A204.1 (cell line): ENCODE measurements around the gene GRIA1.

Experiments
- FAIRE-seq: peaks from 2 replicates; lab custom pipeline; 2012; peaks lifted over from hg19 to GRCh38; lab: Jason Lieb, UNC

GRIA1 gene

DNA sequence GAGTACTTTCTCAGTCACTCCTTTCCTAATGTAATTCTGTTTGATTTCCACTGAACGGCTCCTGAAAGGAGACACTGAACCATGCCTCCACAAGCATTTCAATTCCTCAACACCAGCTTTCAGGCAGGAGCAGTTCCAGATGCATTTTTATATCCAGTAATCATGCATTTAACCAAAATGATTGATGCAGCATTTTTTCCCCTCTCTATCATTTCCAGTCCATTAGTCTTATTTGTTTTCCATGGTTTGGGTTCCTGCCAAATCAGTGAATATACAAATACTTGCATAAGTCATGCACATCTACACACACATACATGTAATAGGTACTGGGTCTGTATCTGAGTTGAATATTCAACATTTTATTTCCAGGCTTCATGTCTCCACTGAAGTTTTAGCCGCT is 122.7 kb downstream of the GRIA1 start:
- no peak for FAIRE-seq

GRCh38 chr5:153613672-153614071 is 123.2 kb downstream of the GRIA1 start:
- no peak for FAIRE-seq

GRCh38 chr5:153617190-153617589 is 126.7 kb downstream of the GRIA1 start:
- no peak for FAIRE-seq

DNA sequence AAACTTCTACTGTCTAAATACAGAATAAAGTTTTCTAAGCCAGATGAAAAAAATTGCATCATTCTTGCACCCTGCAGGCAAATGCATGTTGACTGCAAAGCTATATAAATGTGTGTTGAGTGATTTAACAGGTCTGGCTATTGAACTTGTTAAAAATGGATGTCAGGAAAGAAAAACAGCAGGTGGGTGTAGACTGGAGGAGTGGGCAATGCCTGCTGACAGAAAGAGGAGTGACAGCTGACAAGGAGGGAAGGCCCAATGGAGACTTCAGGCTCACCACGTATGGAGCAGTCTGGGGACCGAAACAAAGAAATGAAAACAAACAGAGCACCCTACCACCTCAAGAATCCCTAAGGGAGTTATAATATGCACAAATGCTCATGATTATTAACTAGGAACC is 127.8 kb downstream of the GRIA1 start:
- no peak for FAIRE-seq

GRCh38 chr5:153618867-153619266 is 128.4 kb downstream of the GRIA1 start:
- no peak for FAIRE-seq

GRCh38 chr5:153619771-153620170 is 129.3 kb downstream of the GRIA1 start:
- FAIRE-seq: no peak

DNA sequence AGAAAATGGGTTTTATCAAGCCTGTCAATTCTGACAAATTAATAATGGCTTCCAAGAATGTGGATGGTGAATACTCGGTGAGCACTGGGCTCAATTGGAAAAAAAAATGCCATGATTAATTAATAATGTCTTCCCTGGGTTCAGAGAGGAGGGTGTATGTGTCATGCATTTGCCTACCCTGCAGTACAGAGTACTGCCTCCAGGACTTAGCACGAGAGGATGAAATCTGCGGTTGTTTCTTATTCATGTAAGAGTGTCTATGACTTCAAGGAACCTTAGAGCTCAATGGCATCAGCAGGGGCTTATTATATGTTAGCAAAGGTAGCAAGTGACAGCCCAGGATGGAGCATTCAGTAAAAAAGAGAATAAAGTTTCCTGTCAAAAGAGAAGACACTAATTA is 132.7 kb downstream of the GRIA1 start:
- FAIRE-seq: no peak

- FAIRE-seq: no peak
Observed at GRCh38 chr5:153623751-153624450, 133.4 kb downstream of the GRIA1 start.

DNA sequence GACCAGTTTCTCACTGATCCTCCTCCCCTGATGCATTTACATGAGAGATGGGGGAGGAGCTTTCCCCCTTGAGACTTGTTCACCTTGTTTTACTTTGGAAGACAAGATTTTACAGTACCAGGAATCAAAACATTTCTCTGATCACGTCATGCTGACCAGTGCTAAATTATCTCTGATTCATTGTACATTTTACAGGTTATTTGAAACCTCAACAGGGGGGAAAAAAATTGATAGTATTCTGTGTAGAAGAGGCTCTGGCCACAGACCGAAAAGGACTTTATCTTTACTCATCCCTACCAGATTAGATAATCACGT is 133.9 kb downstream of the GRIA1 start:
- FAIRE-seq: no peak

- no peak for FAIRE-seq
Observed at GRCh38 chr5:153625826-153626354, 135.4 kb downstream of the GRIA1 start.

DNA sequence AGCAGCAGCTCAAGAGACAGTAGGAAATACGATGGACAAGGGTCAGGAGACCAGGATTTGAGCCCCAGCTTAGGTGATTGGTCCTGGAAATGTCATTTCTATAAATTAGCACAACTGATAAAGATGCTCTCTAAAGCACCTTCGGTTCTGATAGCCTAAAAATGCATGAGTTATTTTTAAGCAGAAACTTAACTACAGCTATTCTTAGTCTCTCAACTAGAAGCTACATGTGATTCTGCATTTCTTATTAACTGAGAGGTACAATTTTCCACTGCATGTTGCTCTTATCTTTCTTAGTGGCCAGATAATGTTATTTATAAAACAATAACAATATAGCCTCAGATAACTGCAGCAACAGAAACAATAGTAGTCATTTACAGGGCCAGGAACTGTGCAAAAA is 136.4 kb downstream of the GRIA1 start:
- no peak for FAIRE-seq

DNA sequence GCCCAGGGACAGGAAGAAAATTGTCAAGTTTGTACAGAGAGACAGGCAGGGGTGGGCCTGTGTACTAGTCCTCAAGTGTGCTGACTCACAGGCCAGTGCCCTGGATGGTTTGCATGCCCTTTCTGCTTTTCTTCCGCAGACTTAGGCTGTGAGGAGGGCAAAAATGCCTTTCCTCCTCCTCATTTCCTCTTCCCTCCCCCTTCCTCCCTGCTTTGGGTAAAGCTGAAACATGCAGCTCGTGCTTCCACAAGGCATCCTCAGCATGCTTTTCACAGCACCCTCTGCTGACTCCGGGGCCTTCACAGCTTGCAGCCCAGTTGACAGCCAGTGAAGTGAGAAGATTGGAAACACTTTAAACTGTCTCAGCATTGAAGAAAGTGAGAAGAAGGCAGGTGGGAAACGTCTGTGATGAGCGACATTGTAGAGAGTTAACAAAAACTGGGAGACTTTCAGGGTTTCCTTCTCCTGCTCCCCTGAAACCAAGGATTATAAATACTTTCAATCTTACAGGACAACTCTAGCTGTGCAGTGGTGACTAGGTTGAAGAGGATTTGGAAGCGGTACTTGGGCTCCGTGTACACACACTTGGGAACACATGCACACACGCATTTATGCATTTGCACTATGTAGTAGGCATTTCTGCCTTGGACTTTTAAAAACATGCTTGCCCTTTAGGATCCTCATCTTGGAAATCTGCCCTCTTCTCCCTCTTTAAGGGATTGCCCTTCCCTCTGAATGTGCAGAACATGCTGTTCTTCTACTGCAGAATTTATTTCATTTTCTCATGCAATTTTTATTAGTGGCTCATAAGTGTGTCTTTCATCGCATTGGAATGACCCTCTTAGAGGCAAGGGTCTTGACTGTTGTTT is 138.8 kb downstream of the GRIA1 start:
- FAIRE-seq: no peak

DNA sequence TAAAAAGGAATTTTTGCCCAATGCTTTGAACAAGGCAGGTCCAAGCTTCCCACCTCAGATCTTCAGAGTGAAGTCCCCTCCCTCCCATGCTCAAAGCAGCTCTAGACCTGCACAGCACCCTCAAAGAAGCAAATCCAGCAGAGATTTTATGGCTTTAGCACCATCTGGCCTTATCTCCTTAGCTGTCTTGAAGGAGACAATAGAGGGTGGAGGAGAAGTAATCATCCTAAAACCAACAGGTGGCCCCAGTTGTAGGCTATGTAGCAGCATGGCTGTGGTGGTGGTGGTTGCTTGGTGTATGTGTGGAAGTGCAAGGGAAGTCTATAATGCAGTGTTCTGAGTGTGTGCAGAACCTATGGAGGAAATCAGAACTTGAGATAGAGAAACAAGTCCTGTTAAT is 140.1 kb downstream of the GRIA1 start:
- FAIRE-seq: no peak

DNA sequence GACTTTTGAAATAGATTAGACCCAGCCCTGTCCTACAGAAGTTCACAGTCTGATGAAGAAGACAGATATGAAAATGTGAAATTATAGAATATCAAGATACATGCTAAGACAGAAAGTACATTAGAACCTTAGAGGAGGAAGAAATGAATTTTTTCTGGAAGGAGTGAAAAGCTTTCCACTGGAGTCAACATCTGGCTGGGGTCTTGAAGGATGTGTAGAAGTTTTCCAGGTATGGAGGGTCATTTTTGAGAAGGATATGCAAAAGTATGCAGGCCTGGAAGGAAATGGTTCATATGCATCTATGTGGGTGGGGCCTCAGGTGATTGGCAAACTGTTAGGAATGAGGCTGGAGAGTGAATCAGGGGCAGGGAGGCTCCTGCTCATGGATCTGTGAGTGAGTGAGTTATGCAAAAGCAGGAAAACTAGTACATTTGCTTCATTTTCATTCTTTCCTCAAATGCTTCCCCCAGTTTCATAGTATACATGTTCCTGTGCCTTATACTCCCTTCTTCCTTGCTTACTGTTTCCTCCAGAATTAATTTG is 142.3 kb downstream of the GRIA1 start:
- no peak for FAIRE-seq

DNA sequence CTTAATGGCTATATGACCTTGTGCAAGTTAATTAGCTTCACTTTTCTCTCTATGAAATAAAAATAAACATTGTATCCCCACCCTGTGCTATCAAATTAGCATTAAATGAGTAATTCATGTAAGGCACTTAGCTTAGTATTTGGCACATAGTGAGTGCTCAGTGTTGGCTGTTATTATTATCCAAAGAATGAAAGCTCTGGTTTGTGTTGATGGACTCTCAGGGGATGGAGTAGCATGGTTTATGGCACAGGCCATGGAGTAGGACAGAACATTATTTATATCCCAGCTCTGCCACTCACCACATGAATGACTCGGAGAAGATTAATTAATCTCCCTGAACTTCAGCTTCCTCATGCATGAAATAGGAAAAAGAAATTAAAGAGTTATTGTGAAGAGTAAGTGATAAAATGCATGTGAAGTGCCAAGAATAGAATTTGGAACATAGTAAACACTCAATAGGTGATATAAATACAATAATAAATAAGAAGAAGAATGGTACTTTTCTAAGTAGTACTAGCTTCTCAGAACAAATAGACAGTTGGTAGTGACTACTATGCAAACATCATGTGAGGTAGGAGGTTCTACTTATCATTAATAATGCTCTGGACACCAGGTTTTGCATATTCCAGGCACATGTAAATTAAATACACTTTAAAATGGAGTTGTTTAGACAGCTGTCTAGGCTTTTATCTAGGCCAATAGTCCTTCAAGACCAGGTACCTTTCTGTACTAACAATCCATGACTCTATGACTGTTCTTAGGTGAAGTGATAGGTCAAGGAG is 146.4 kb downstream of the GRIA1 start:
- FAIRE-seq: no peak

GRCh38 chr5:153640293-153640692 is 149.8 kb downstream of the GRIA1 start:
- FAIRE-seq: no peak

- no peak for FAIRE-seq
Observed at GRCh38 chr5:153641183-153641688, 150.8 kb downstream of the GRIA1 start.

- no peak for FAIRE-seq
Observed at GRCh38 chr5:153654504-153655200, 164.2 kb downstream of the GRIA1 start.

DNA sequence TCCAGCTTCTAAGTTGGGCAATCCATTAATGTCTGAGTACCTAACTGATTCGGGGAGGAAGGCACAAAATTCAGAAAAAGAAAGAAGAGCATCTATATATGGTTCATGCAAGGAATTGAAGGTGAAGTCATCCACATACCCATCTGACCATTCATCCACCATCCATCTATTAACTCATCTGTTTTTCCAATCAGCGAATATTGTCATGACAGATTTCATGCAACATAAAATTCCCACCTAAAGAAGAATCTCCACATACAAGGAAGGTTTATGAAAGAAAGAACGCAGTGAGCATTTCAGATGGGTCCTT is 164.7 kb downstream of the GRIA1 start:
- FAIRE-seq: no peak

GRCh38 chr5:153658149-153658548 is 167.7 kb downstream of the GRIA1 start:
- no peak for FAIRE-seq

DNA sequence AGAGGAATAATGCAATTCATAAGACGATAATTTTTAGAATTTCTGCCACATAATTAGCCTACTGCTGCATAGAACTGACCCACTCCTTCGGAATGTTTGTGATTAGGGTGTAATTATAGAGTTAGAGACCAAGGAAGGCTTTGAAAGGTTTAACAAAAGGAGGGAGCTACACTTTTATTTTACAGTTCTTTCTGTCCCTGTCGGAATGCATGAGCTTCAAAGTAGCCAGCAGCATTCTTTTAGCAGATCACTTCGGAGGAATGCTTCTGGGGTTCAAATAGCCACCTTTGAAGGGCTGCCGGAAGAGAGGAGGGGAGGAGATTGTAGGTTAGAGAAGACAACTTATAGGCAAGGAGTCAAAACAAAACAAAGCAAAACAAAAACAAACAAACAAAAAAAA is 168.1 kb downstream of the GRIA1 start:
- no peak for FAIRE-seq
